Measurements from ENCODE around the gene PDPK1.
"Not testable (repeated sequence)": the region's sequence is repeated elsewhere in the genome, so short reads cannot be mapped to it uniquely, and the experiment has no call there.

DNA sequence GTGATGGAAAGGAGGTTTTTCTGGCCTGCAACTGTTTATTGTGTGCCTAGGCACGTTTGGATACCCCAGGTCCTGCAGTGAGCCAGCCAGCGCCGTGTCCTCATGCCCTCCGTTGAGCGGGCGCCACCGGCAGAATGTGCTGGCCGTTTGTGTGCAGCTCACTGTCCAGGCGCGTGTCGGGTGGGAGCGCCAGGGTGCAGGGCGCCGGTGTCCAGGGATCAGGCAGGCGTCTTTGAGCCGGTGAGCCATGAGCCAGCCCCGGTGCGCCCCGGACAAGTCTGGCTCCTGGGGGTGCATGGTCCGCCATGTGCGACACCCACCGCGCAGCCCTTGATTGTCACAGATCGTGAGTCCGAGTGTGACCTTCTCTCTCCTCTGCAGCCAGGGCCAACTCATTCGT, 39.2 kb downstream of the PDPK1 start:
- TF ChIP-seq, protein P1, sequence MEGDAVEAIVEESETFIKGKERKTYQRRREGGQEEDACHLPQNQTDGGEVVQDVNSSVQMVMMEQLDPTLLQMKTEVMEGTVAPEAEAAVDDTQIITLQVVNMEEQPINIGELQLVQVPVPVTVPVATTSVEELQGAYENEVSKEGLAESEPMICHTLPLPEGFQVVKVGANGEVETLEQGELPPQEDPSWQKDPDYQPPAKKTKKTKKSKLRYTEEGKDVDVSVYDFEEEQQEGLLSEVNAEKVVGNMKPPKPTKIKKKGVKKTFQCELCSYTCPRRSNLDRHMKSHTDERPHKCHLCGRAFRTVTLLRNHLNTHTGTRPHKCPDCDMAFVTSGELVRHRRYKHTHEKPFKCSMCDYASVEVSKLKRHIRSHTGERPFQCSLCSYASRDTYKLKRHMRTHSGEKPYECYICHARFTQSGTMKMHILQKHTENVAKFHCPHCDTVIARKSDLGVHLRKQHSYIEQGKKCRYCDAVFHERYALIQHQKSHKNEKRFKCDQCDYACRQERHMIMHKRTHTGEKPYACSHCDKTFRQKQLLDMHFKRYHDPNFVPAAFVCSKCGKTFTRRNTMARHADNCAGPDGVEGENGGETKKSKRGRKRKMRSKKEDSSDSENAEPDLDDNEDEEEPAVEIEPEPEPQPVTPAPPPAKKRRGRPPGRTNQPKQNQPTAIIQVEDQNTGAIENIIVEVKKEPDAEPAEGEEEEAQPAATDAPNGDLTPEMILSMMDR (IDR thresholded peaks at IDR 0.05) = not testable (repeated sequence)
- not testable (repeated sequence) for TF ChIP-seq POLR2AphosphoS5 (IDR thresholded peaks at IDR 0.05); EP300 (IDR thresholded peaks at IDR 0.05; ENCODE audit: low read depth)
